Stimulated activated CD4-positive, alpha-beta T cell treated with anti-CD3 and anti-CD28 coated beads, Interleukin-4, amount 100 ng/mL, for 24 hours (primary cell): ENCODE results near the gene MAMSTR.
A peak's percentile ranks its signal among the peaks of the same experiment; 100 is the strongest.
"Not testable (repeated sequence)": the region's sequence is repeated elsewhere in the genome, so short reads cannot be mapped to it uniquely, and the experiment has no call there.

Source experiments
- DNase-seq: peaks from one replicate; pipeline ENCODE4 v3.0.0-alpha.2; 2020

The MAMSTR gene

GRCh38 chr19:48718106-48718505 is 1.4 kb downstream of the MAMSTR start:
- DNase-seq: not testable (repeated sequence)

GRCh38 chr19:48716562-48717291 is 2.8 kb downstream of the MAMSTR start:
- no peak for DNase-seq

GRCh38 chr19:48715681-48716171 is 3.8 kb downstream of the MAMSTR start:
- no peak for DNase-seq

- no peak for DNase-seq
These were observed 4.5 kb downstream of the MAMSTR start for GRCh38 chr19:48714759-48715675.

- DNase-seq: peak; percentile 98
These were observed 5.4 kb downstream of the MAMSTR start for GRCh38 chr19:48713864-48714755.

GRCh38 chr19:48713041-48713863 is 6.3 kb downstream of the MAMSTR start:
- DNase-seq: no peak

- DNase-seq: no peak
These were observed 8.3 kb downstream of the MAMSTR start for GRCh38 chr19:48711106-48711662.

- no peak for DNase-seq
These were observed 11.1 kb downstream of the MAMSTR start for GRCh38 chr19:48708471-48708870.

- DNase-seq: no peak
These were observed 14.1 kb downstream of the MAMSTR start for GRCh38 chr19:48705431-48705830.

GRCh38 chr19:48703316-48703715 is 16.2 kb downstream of the MAMSTR start:
- no peak for DNase-seq

- DNase-seq: no peak
These were observed 16.8 kb downstream of the MAMSTR start for GRCh38 chr19:48702701-48703100.

GRCh38 chr19:48698046-48698445 is 21.5 kb downstream of the MAMSTR start:
- DNase-seq: no peak

- DNase-seq: no peak
These were observed 23.0 kb downstream of the MAMSTR start for GRCh38 chr19:48696353-48697010.

- no peak for DNase-seq
These were observed 23.7 kb downstream of the MAMSTR start, which contains the start of gene FUT2 for GRCh38 chr19:48695743-48696352. FUT2 (plus strand) TSS chr19:48695971; CDS start chr19:48702957, 6,986 bp downstream.

GRCh38 chr19:48693629-48694028 is 25.9 kb downstream of the MAMSTR start:
- DNase-seq: not testable (repeated sequence)

GRCh38 chr19:48689449-48689848 is 30.1 kb downstream of the MAMSTR start:
- DNase-seq: no peak

GRCh38 chr19:48687776-48688175 is 31.7 kb downstream of the MAMSTR start:
- DNase-seq: no peak

- not testable (repeated sequence) for DNase-seq
These were observed 32.9 kb downstream of the MAMSTR start for GRCh38 chr19:48686637-48687036.

- no peak for DNase-seq
These were observed 33.4 kb downstream of the MAMSTR start for GRCh38 chr19:48686088-48686487.

GRCh38 chr19:48685583-48685982 is 33.9 kb downstream of the MAMSTR start:
- no peak for DNase-seq
